Ishikawa (cell line): ENCODE data around the gene IRS2.
A peak's percentile ranks its signal among the peaks of the same experiment; 100 is the strongest.

Experiments used
- CEBPB ChIP-seq: IDR thresholded peaks from 2 replicates; pipeline ENCODE4 v1.6.1; 2012
- CREB1 ChIP-seq: IDR thresholded peaks from 2 replicates; pipeline ENCODE4 v1.6.1; 2012; ENCODE audit warnings: low read depth
- EGR1 ChIP-seq: IDR thresholded peaks from 2 replicates; pipeline ENCODE4 v1.6.1; 2012
- EP300 ChIP-seq: IDR thresholded peaks from 2 replicates; pipeline ENCODE4 v1.6.1; 2012; ENCODE audit warnings: borderline replicate concordance
- FOXM1 ChIP-seq: IDR thresholded peaks from 2 replicates; pipeline ENCODE4 v1.6.1; 2012; ENCODE audit warnings: low read depth, borderline replicate concordance
- NFIC ChIP-seq: IDR thresholded peaks from 2 replicates; pipeline ENCODE4 v1.6.1; 2012
- RAD21 ChIP-seq: IDR thresholded peaks from 2 replicates; pipeline ENCODE4 v1.6.1; 2012; ENCODE audit warnings: low read depth
- REST ChIP-seq: IDR thresholded peaks from 2 replicates; pipeline ENCODE4 v1.6.1; 2012; ENCODE audit warnings: low read depth, mild to moderate bottlenecking
- TAF1 ChIP-seq: IDR thresholded peaks from 2 replicates; pipeline ENCODE4 v1.6.1; 2012; ENCODE audit warnings: low read depth, mild to moderate bottlenecking
- TCF12 ChIP-seq: IDR thresholded peaks from 2 replicates; pipeline ENCODE4 v1.6.1; 2012; ENCODE audit warnings: low read depth
- TEAD4 ChIP-seq: IDR thresholded peaks from 2 replicates; pipeline ENCODE4 v1.6.1; 2012
- YY1 ChIP-seq: IDR thresholded peaks from 2 replicates; pipeline ENCODE4 v1.6.1; 2012; ENCODE audit warnings: low read depth
- ZBTB7A ChIP-seq: IDR thresholded peaks from 2 replicates; pipeline ENCODE4 v1.6.1; 2012; ENCODE audit warnings: low read depth
- TF ChIP-seq, protein P1 (sequence below): IDR thresholded peaks from 2 replicates; pipeline ENCODE4 v1.6.1; 2012
- TF ChIP-seq, protein P2 (sequence below): IDR thresholded peaks from 2 replicates; pipeline ENCODE4 v1.6.1; 2012

IRS2 gene

GRCh38 chr13:109790942-109791605 is 4.7 kb upstream of the IRS2 start:
- peak; percentile 57 for TF ChIP-seq RAD21
- TF ChIP-seq REST, result no peak

DNA sequence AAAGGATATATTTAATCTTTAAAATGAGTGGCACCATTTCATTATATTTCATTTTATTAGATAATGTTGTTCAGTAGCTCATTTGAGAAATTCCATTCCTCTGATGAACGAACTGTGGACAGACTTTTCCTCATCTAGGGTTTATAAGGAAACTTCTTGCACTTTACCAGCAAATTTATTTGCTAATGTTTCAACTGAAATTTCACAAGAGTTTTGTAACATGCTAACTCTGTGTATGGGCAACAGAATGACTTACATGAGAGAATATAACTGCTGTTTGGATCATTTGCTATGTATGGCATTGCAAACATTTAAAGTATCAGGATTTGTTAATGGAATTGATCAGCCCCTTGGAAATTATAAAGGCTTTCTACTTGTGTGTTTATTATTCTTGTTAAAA is 3.7 kb upstream of the IRS2 start:
- TF ChIP-seq ZBTB7A (no peak), FOXM1 (no peak), EGR1 (no peak), NFIC (no peak), YY1 (no peak), TEAD4 (no peak), REST (no peak), EP300 (no peak), CEBPB (no peak), TAF1 (no peak), CREB1 (no peak), TCF12 (no peak), RAD21 (no peak)
- TF ChIP-seq, protein P1, sequence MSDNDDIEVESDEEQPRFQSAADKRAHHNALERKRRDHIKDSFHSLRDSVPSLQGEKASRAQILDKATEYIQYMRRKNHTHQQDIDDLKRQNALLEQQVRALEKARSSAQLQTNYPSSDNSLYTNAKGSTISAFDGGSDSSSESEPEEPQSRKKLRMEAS, result no peak
- TF ChIP-seq, protein P2, sequence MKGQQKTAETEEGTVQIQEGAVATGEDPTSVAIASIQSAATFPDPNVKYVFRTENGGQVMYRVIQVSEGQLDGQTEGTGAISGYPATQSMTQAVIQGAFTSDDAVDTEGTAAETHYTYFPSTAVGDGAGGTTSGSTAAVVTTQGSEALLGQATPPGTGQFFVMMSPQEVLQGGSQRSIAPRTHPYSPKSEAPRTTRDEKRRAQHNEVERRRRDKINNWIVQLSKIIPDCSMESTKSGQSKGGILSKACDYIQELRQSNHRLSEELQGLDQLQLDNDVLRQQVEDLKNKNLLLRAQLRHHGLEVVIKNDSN, result no peak

GRCh38 chr13:109789262-109789661 is 2.9 kb upstream of the IRS2 start:
- TF ChIP-seq ZBTB7A (no peak), TAF1 (no peak)
- TF ChIP-seq, protein P1, result no peak

- TF ChIP-seq EGR1 (no peak), ZBTB7A (no peak), REST (no peak), TEAD4 (no peak), YY1 (no peak), CREB1 (no peak), FOXM1 (no peak)
These were observed 2.2 kb upstream of the IRS2 start for GRCh38 chr13:109788372-109789111.

GRCh38 chr13:109787135-109787954 is 962 bp upstream of the IRS2 start:
- TF ChIP-seq, protein P1, result no peak; the same call in 1 of the 2 replicates
- no peak for TF ChIP-seq CEBPB
- no peak for TF ChIP-seq RAD21
- TF ChIP-seq ZBTB7A, result 0 out of 2 replicates have a peak, but pooled peaks have one; percentile 69
